Activated naive CD4-positive, alpha-beta T cell treated with anti-CD3 and anti-CD28 coated beads, Interleukin-2, amount 10 ng/mL, durations not matched to agents 7 days and 5 days (primary cell): ENCODE results near the gene SLC2A11.
A peak's percentile ranks its signal among the peaks of the same experiment; 100 is the strongest.

ENCODE experiments used
- CTCF ChIA-PET: fragments of 350-600 bp; sonication (Branson Sonifier 250); formaldehyde crosslinking; loops from one replicate; lab custom pipeline; 2021; ENCODE audit warnings: antibody characterized with exemption; lab: Charles Lee
- DNase-seq: peaks from one replicate; pipeline ENCODE4 v3.0.0-alpha.2; 2020
- H3K27ac Mint-ChIP-seq: one replicate; pipeline ENCODE4 v1.8.0; 2021; ENCODE audit warnings: mild to moderate bottlenecking, moderate library complexity, mixed read lengths
- H3K27me3 Mint-ChIP-seq: one replicate; pipeline ENCODE4 v1.8.0; 2021; ENCODE audit warnings: mild to moderate bottlenecking, mixed read lengths
- H3K36me3 Mint-ChIP-seq: one replicate; pipeline ENCODE4 v1.8.0; 2021; ENCODE audit warnings: mixed read lengths
- H3K4me1 Mint-ChIP-seq: one replicate; pipeline ENCODE4 v1.8.0; 2021; ENCODE audit warnings: mixed read lengths
- H3K4me3 Mint-ChIP-seq: one replicate; pipeline ENCODE4 v1.8.0; 2021; ENCODE audit warnings: mild to moderate bottlenecking, moderate library complexity, mixed read lengths
- H3K9me3 Mint-ChIP-seq: one replicate; pipeline ENCODE4 v1.8.0; 2021; ENCODE audit warnings: mixed read lengths

SLC2A11 gene

DNA sequence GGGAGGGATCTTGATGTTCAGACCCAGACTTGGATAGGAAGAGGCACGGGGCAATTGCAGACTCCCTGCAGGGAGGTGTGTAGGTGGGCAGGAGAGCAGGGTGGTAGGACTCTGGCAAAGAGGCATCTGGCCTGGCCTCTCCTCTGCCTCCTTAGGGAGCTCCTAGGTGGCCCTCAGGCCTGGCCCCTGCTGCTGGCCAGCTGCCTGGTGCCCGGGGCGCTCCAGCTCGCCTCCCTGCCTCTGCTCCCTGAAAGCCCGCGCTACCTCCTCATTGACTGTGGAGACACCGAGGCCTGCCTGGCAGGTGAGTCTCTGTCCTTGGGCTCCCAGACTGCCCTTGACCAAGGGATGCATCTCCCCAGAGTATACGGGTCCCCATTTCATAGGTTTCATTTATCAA lies 19.9 kb downstream of the SLC2A11 start:
- Mint-ChIP-seq H3K9me3 (no peaks in the 10 kb centered on the region), H3K4me1 (no peaks in the 10 kb centered on the region), H3K36me3 (no peaks in the 10 kb centered on the region), H3K27me3 (no peaks in the 10 kb centered on the region), H3K27ac (no peak overlapping the region), H3K4me3 (no peak overlapping the region)
- no peak for DNase-seq
- CTCF ChIA-PET: no interaction called here

DNA sequence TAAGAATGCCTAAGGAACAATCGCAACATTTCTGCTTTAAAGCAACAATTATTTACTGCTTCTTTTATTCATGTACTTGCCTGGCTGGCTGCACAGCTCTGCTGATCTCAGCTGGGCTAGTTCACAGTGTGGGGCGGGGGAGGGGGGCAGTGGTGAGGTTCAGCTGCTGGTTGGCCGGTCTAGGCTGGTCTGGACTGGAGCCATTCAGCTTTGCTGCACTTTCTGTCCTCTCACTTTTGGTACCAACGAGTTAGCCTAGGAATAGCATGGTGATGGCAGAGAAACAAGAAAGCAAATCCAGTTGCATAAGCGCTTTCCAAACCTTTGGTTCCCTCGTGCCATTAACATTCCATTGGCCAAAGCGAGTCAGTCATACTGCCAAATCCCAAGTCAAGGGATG lies 20.5 kb downstream of the SLC2A11 start:
- H3K27ac Mint-ChIP-seq: no peak overlapping the region
- H3K4me3 Mint-ChIP-seq: no peak overlapping the region
- H3K27me3 Mint-ChIP-seq: no peaks in the 10 kb centered on the region
- CTCF ChIA-PET: no interaction called here
- no peaks in the 10 kb centered on the region for H3K4me1 Mint-ChIP-seq
- no peak for DNase-seq
- no peaks in the 10 kb centered on the region for H3K36me3 Mint-ChIP-seq
- no peaks in the 10 kb centered on the region for H3K9me3 Mint-ChIP-seq

DNA sequence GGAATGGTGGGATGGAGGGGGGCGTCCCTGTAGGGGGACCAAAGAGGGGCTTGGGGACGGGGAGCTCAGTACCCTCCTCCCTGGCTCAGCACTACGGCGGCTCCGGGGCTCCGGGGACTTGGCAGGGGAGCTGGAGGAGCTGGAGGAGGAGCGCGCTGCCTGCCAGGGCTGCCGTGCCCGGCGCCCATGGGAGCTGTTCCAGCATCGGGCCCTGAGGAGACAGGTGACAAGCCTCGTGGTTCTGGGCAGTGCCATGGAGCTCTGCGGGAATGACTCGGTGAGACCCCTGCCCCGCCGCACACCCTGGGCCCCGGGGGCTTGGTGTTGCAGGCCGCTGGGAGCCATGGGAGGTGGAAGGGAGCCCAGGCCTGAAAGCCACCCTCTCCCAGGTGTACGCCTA lies 24.7 kb downstream of the SLC2A11 start:
- Mint-ChIP-seq H3K27me3 (no peaks in the 10 kb centered on the region), H3K27ac (no peak overlapping the region), H3K9me3 (no peaks in the 10 kb centered on the region), H3K4me1 (no peaks in the 10 kb centered on the region), H3K36me3 (no peaks in the 10 kb centered on the region), H3K4me3 (no peak overlapping the region)
- CTCF ChIA-PET: interaction anchor here (1.6 kb wide), 1 partner anchor 12 kb away, joined by 3 read pairs; the partner anchor contains the start of gene MIF
- DNase-seq: no peak

DNA sequence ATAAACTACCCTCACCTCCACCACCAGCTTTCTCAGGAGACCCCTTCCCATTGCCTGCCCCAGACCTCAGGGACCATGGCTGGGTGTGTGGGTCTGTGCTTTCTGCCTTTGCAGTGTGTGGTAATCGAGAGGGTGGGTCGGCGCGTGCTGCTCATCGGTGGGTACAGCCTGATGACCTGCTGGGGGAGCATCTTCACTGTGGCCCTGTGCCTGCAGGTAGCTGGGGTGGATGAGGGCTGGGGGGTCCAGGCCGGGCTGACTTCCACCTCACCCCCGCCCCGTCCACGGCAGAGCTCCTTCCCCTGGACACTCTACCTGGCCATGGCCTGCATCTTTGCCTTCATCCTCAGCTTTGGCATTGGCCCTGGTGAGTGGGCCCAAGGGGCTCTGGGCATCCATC lies 26.0 kb downstream of the SLC2A11 start:
- CTCF ChIA-PET: no interaction called here
- H3K9me3 Mint-ChIP-seq: no peaks in the 10 kb centered on the region
- no peak overlapping the region for H3K27ac Mint-ChIP-seq
- H3K27me3 Mint-ChIP-seq: no peaks in the 10 kb centered on the region
- no peaks in the 10 kb centered on the region for H3K4me1 Mint-ChIP-seq
- no peak for DNase-seq
- H3K36me3 Mint-ChIP-seq: no peaks in the 10 kb centered on the region
- H3K4me3 Mint-ChIP-seq: no peak overlapping the region

DNA sequence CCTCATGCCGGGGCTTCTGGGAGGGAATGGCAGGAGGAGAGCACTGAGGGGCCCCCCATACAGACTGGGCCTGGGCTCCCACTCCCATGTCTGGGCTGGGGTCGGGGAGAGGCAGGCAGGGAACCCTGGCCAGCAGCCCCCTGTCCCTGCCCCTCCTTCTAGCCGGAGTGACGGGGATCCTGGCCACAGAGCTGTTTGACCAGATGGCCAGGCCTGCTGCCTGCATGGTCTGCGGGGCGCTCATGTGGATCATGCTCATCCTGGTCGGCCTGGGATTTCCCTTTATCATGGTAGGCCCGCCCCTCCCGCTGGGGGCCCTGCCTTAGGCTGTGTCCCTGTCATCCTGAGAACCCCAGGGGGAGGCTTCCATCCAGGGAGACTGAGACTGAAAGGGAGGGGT lies 26.5 kb downstream of the SLC2A11 start:
- no peaks in the 10 kb centered on the region for H3K4me1 Mint-ChIP-seq
- DNase-seq: no peak
- CTCF ChIA-PET: no interaction called here
- no peak overlapping the region for H3K4me3 Mint-ChIP-seq
- no peaks in the 10 kb centered on the region for H3K9me3 Mint-ChIP-seq
- no peak overlapping the region for H3K27ac Mint-ChIP-seq
- H3K27me3 Mint-ChIP-seq: no peaks in the 10 kb centered on the region
- H3K36me3 Mint-ChIP-seq: no peaks in the 10 kb centered on the region

DNA sequence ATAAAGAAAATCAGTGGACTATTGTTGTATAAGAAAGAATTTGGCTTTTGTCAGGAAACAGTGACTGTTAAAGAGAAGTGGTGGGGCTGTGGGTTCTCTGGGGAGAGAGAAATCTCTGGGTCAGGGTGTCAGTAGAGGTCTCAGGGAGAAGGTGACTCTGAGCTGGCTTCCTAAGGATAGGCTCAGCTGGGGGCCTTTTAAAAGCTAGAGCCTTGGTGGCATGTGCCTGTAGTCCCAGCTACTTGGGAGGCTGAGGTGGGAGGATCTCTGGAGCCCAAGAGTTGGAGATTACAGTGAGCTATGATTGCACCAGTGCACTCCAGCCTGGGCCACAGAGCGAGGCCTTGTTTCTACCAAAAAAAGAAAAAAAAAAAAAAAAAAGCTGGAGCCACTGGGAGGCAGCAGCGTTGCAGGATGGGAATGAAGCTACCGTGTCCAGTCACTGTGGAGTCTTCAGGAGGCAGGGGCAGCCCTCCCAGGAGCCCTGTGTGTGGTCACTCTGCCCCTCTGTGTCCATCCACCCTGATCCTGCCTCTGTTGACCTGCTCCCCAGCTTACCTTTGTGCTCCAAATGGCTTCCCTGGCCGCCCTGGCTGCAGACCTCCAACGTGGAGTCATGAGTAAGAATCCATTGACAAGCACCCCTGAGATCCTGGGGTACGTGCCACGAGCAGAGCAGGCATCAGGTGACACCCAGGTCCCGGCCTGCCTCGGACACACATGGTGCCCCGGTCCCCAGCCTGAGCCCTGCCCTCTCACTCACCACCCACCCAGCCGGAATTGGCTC lies 31.1 kb downstream of the SLC2A11 start:
- no peak overlapping the region for H3K27ac Mint-ChIP-seq
- no peak overlapping the region for H3K4me3 Mint-ChIP-seq
- CTCF ChIA-PET: no interaction called here

DNA sequence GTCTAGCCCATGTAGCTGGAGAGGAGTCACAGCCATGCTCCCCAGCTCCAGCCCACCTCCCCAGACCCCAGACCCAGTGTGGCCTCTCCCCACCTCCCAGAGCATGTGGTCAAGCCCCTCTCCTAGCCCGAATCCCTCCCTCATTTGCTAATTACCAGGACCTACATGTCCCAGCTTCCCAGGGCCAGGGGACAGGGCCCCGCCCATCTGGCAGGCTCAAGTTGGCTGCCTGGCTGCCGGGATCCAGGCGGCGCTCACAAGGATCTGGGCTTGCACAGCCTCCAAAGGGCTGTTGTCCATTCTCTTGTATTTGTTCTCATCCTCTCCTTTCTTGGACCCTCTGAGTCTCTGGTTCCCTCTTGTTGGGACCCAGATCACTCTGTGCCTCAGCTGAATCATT lies 31.9 kb downstream of the SLC2A11 start:
- Mint-ChIP-seq H3K4me1 (peaks cover 19% of the 10 kb centered on the region), H3K36me3 (peaks cover 4% of the 10 kb centered on the region), H3K27ac (peak overlapping the region; percentile 50), H3K27me3 (no peaks in the 10 kb centered on the region), H3K4me3 (no peak overlapping the region), H3K9me3 (no peaks in the 10 kb centered on the region)
- no peak for DNase-seq
- CTCF ChIA-PET: no interaction called here

More for the DNA sequence above, 31.1 kb downstream of the SLC2A11 start:
- Mint-ChIP-seq H3K4me1 (peaks cover 18% of the 10 kb centered on the region), H3K9me3 (no peaks in the 10 kb centered on the region), H3K27me3 (no peaks in the 10 kb centered on the region), H3K36me3 (peaks cover 2% of the 10 kb centered on the region)
- no peak for DNase-seq

DNA sequence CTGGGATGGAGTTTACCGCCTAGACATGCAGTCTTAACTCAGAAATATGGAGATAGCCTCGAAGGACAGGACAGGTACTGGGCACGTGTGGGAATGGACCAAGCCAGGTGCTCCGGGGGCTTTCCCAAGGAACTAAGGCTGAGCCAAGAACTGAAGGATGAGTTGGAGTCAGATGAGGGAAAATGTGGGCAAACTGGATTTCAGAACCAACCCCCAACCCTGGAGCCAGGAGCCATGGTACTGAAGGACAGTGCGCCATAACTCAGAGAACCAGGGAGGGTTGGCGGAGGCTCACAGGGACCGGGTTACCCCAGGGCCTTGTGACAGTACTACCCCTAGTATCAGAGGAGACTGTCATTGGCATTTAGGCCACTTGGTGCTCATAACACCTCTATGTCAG lies 34.1 kb downstream of the SLC2A11 start:
- CTCF ChIA-PET: interaction anchor here (3.2 kb wide), 1 partner anchor 33 kb away, joined by 28 read pairs; the partner anchor contains the start of gene SLC2A11
- no peak for DNase-seq
- Mint-ChIP-seq H3K4me1 (peaks cover 33% of the 10 kb centered on the region), H3K36me3 (peaks cover 18% of the 10 kb centered on the region), H3K4me3 (no peak overlapping the region), H3K27me3 (no peaks in the 10 kb centered on the region), H3K27ac (no peak overlapping the region), H3K9me3 (no peaks in the 10 kb centered on the region)

DNA sequence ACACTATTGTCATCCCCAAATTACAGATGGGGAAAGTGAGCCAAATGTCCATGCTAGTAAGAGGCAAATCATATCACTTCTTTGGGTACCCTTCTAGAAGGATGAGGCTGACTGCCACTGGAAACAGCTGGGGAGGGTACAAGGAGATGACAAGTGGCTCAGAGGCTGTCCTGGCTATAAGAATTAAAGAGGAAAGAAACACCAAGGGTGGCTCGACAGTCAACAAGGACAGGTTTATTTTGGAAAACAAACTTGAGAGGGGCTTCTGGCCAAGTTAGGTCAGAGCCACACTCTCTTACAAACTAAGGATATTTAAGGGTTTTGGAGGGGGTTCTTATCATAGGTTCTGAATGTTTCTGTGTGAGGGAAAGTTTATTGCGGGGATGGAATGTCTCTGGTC lies 34.5 kb downstream of the SLC2A11 start:
- Mint-ChIP-seq H3K27ac (peak overlapping the region; percentile 96), H3K9me3 (no peaks in the 10 kb centered on the region)
- CTCF ChIA-PET: interaction anchor here (2.5 to 3.2 kb wide), 2 partner anchors 30 to 34 kb away, joined by 13 to 28 read pairs; partner anchors contain the start of gene SLC2A11

DNA sequence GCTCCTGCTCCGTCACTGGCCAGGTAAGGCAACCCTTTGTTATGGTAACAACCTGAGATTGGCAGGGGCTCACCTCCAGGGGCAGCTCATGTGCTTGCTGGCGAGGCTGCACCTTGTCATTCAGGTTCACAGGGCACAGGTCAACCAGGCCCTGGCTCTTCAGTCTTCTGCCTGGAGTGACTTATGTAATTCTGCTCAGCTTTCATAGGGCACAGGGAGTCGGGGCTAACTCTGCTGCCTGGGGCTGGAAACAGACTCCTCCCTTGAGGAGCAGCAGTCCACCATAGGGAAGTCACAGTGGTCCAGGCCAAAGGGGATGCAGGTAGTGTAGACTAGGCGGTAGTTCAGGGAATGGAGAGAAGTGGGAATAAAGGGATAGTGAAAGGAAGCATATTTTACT lies 35.0 kb downstream of the SLC2A11 start:
- peak overlapping the region; percentile 96 for H3K4me3 Mint-ChIP-seq
- DNase-seq: no peak
- H3K27ac Mint-ChIP-seq: peak overlapping the region; percentile 96
- H3K4me1 Mint-ChIP-seq: peaks cover 38% of the 10 kb centered on the region
- H3K36me3 Mint-ChIP-seq: peaks cover 26% of the 10 kb centered on the region
- CTCF ChIA-PET: interaction anchor here (1.1 to 3.2 kb wide), 5 partner anchors 13 to 41 kb away, joined by 3 to 28 read pairs (median 9); partner anchors contain the start of gene SLC2A11
- H3K27me3 Mint-ChIP-seq: no peaks in the 10 kb centered on the region
- H3K9me3 Mint-ChIP-seq: no peaks in the 10 kb centered on the region

More for the DNA sequence above, 34.5 kb downstream of the SLC2A11 start:
- H3K27me3 Mint-ChIP-seq: no peaks in the 10 kb centered on the region
- peaks cover 22% of the 10 kb centered on the region for H3K36me3 Mint-ChIP-seq
- H3K4me1 Mint-ChIP-seq: peaks cover 36% of the 10 kb centered on the region
- peak overlapping the region; percentile 96 for H3K4me3 Mint-ChIP-seq
- DNase-seq: no peak

DNA sequence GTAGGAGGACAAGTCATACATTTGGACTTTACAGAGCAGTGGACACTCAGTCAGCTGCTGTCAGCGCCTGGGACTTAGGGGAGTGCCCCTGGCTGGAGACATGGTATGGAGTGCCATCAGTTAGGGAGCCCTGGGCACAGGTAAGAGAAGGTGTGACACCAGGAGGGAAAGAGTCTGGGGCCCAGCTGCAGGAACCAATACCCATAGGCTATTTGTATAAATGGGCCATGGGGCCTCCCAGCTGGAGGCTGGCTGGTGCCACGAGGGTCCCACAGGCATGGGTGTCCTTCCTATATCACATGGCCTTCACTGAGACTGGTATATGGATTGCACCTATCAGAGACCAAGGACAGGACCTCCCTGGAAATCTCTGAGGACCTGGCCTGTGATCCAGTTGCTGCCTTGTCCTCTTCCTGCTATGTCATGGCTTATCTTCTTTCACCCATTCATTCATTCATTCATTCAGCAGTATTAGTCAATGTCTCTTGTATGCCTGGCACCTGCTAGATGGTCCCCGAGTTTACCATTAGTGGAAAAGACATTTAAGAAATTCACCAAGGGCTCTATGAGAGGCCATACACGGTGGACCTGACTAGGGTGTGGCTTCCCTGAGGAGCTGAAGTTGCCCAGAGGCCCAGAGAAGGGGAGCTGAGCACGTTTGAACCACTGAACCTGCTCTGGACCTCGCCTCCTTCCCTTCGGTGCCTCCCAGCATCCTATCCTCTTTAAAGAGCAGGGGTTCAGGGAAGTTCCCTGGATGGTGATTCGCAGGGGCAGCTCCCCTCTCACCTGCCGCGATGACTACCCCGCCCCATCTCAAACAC lies 35.7 kb downstream of the SLC2A11 start:
- H3K27me3 Mint-ChIP-seq: no peaks in the 10 kb centered on the region
- peaks cover 38% of the 10 kb centered on the region for H3K4me1 Mint-ChIP-seq
- DNase-seq: no peak
- H3K4me3 Mint-ChIP-seq: peak overlapping the region; percentile 96
- H3K9me3 Mint-ChIP-seq: no peaks in the 10 kb centered on the region
- CTCF ChIA-PET: interaction anchor here (0.7 to 3.2 kb wide), 14 partner anchors 11 to 119 kb away, joined by 3 to 28 read pairs (median 4); partner anchors contain the start of gene SLC2A11
- H3K36me3 Mint-ChIP-seq: peaks cover 30% of the 10 kb centered on the region
- peak overlapping the region; percentile 96 for H3K27ac Mint-ChIP-seq

DNA sequence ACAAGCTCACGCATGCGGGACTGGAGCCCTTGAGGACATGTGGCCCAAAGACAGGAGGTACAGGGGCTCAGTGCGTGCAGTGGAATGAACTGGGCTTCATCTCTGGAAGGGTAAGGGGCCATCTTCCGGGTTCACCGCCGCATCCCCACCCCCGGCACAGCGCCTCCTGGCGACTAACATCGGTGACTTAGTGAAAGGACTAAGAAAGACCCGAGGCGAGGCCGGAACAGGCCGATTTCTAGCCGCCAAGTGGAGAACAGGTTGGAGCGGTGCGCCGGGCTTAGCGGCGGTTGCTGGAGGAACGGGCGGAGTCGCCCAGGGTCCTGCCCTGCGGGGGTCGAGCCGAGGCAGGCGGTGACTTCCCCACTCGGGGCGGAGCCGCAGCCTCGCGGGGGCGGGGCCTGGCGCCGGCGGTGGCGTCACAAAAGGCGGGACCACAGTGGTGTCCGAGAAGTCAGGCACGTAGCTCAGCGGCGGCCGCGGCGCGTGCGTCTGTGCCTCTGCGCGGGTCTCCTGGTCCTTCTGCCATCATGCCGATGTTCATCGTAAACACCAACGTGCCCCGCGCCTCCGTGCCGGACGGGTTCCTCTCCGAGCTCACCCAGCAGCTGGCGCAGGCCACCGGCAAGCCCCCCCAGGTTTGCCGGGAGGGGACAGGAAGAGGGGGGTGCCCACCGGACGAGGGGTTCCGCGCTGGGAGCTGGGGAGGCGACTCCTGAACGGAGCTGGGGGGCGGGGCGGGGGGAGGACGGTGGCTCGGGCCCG lies 36.5 kb downstream of the SLC2A11 start, which contains the start of gene MIF:
Gene MIF, plus strand, starts transcription at position 439 of the 765 bp plus-strand sequence. Its CDS starts 92 bp downstream, at position 531.
- Mint-ChIP-seq H3K36me3 (peaks cover 33% of the 10 kb centered on the region), H3K4me1 (peaks cover 40% of the 10 kb centered on the region), H3K27me3 (no peaks in the 10 kb centered on the region), H3K4me3 (peak within 1 kb of the TSS; percentile 96), H3K9me3 (no peaks in the 10 kb centered on the region), H3K27ac (peak within 1 kb of the TSS; percentile 96)
- CTCF ChIA-PET: interaction anchor here (0.7 to 3.2 kb wide), 18 partner anchors 9 to 260 kb away, joined by 3 to 28 read pairs (median 4); partner anchors contain the start of gene SLC2A11
- peak; percentile 97 for DNase-seq

DNA sequence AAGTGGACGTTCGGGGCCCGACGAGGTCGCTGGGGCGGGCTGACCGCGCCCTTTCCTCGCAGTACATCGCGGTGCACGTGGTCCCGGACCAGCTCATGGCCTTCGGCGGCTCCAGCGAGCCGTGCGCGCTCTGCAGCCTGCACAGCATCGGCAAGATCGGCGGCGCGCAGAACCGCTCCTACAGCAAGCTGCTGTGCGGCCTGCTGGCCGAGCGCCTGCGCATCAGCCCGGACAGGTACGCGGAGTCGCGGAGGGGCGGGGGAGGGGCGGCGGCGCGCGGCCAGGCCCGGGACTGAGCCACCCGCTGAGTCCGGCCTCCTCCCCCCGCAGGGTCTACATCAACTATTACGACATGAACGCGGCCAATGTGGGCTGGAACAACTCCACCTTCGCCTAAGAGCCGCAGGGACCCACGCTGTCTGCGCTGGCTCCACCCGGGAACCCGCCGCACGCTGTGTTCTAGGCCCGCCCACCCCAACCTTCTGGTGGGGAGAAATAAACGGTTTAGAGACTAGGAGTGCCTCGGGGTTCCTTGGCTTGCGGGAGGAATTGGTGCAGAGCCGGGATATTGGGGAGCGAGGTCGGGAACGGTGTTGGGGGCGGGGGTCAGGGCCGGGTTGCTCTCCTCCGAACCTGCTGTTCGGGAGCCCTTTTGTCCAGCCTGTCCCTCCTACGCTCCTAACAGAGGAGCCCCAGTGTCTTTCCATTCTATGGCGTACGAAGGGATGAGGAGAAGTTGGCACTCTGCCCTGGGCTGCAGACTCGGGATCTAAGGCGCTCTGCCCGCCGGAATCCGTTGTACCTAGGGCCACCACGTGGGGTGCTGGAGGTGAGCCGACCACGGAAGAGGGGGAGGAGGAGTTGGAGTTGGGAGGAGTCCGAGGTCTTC lies 37.3 kb downstream of the SLC2A11 start:
- Mint-ChIP-seq H3K9me3 (no peaks in the 10 kb centered on the region), H3K4me3 (peak overlapping the region; percentile 96), H3K27me3 (no peaks in the 10 kb centered on the region), H3K36me3 (peaks cover 39% of the 10 kb centered on the region), H3K4me1 (peaks cover 40% of the 10 kb centered on the region), H3K27ac (peak overlapping the region; percentile 96)
- DNase-seq: peak; percentile 82
- CTCF ChIA-PET: interaction anchor here (0.8 to 3.2 kb wide), 15 partner anchors 8 to 260 kb away, joined by 3 to 28 read pairs (median 4); partner anchors contain the start of gene SLC2A11
